ENCODE results near the gene ANKH. TPM values are rescaled to one million over a fixed set of nuclear protein-coding genes. Genes with fewer than 3 reads are reported as not detected.

Gene ANKH
- total RNA-seq, 2 donors from 2014 or later: 76.5 to 106 TPM

DNA sequence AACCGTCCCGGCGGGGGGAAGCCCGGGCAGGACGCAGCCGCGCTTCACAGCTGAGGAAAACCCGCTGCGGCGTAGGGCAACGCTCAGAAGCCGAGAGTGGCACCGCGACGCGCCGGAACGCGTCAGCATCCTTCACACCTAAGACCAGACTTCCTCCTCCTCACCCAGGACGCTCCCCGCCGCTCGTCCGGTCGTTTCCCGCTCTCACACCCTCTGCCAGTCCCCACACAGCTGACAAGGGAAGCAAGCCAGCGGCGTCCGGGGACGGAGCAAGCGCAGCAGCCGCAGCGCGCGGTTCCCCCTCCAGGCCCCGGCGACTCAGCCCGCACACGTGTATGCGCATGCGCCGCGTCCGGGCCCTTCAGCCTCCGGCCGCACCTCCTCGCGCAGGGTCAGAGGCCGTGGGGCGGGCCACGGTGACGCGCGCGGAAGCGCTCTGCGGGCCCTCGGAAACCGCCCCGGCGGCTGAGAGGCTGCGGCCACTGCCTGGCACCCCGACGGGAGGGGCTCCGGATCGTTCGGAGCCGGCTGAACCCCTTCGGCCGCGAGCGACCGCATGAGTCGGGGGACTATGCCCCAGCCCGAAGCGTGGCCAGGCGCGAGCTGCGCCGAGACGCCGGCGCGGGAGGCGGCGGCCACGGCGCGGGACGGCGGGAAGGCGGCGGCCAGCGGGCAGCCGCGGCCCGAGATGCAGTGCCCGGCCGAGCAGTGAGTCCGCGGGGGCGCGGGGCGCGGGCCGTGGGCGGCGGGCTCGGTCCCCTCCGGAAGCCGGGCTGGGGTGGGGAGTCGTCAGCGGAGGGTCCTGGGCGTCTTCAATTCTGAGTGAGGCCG lies 207.1 kb downstream of the ANKH start, which contains the start of gene OTULIN:
Gene OTULIN, plus strand, starts transcription at position 449 of the 831 bp plus-strand sequence. Its CDS starts 108 bp downstream, at position 557.
- WGBS: under 1% methylated on average over 72 of the region's 115 CpGs
- no peaks in the 10 kb centered on the region for H3K27me3 ChIP-seq (replicated peaks; ENCODE audit: insufficient read depth)
- peak; percentile 87 for DNase-seq (ENCODE audit: low spot score)
- intact Hi-C loops (cut with DNase I): loop anchor here (10.0 kb wide), 1 partner anchor 680 kb away; no protein-coding TSS in a partner anchor
- H3K4me1 ChIP-seq (replicated peaks): peaks cover 4% of the 10 kb centered on the region
- H3K4me3 ChIP-seq: peak within 1 kb of the TSS; percentile 72 to 74
- no peaks in the 10 kb centered on the region for H3K36me3 ChIP-seq
- TF ChIP-seq POLR2A (IDR thresholded peaks at IDR 0.05): peak; percentile 97
- TF ChIP-seq POLR2AphosphoS5 (IDR thresholded peaks at IDR 0.05): peak; percentile 92
- peak in 2 of 4 experiments; percentile 6 to 20 for TF ChIP-seq CTCF (IDR thresholded peaks at IDR 0.05)
- H3K9me3 ChIP-seq: no peaks in the 10 kb centered on the region
- peak within 1 kb of the TSS; percentile 93 to 98 for H3K27ac ChIP-seq

- 2% methylated on average over 23 of the region's 24 CpGs for WGBS
- H3K36me3 ChIP-seq: no peaks in the 10 kb centered on the region
- H3K4me1 ChIP-seq (replicated peaks): peaks cover 4% of the 10 kb centered on the region
- intact Hi-C loops (cut with DNase I): loop anchor here (10.0 kb wide), 1 partner anchor 679 kb away; no protein-coding TSS in a partner anchor
- DNase-seq (ENCODE audit: low spot score): no peak
- H3K27me3 ChIP-seq (replicated peaks; ENCODE audit: insufficient read depth): no peaks in the 10 kb centered on the region
- H3K27ac ChIP-seq: peak overlapping the region; percentile 93 to 98
- peak overlapping the region; percentile 72 to 74 for H3K4me3 ChIP-seq
- TF ChIP-seq CTCF (IDR thresholded peaks at IDR 0.05) (no peak), POLR2AphosphoS5 (IDR thresholded peaks at IDR 0.05) (no peak), POLR2A (IDR thresholded peaks at IDR 0.05) (no peak)
- no peaks in the 10 kb centered on the region for H3K9me3 ChIP-seq
These were observed 207.8 kb downstream of the ANKH start for GRCh38 chr5:14663734-14664269.

- Histone ChIP-seq H3K36me3 (no peaks in the 10 kb centered on the region), H3K4me3 (no peak overlapping the region), H3K27ac (peak overlapping the region; percentile 93 to 98), H3K27me3 (replicated peaks; ENCODE audit: insufficient read depth) (no peaks in the 10 kb centered on the region), H3K9me3 (no peaks in the 10 kb centered on the region), H3K4me1 (replicated peaks) (peaks cover 4% of the 10 kb centered on the region)
- no peak for DNase-seq (ENCODE audit: low spot score)
- no peak for TF ChIP-seq CTCF (IDR thresholded peaks at IDR 0.05)
- no peak for TF ChIP-seq POLR2A (IDR thresholded peaks at IDR 0.05)
- no peak for TF ChIP-seq POLR2AphosphoS5 (IDR thresholded peaks at IDR 0.05)
- 92% methylated on average over 7 of the region's 7 CpGs for WGBS
- intact Hi-C loops (cut with DNase I): loop anchor here (10.0 kb wide), 1 partner anchor 678 kb away; no protein-coding TSS in a partner anchor
These were observed 208.8 kb downstream of the ANKH start for GRCh38 chr5:14662721-14663260.

- Histone ChIP-seq H3K4me3 (no peak overlapping the region), H3K4me1 (replicated peaks) (peaks cover 4% of the 10 kb centered on the region), H3K27me3 (replicated peaks; ENCODE audit: insufficient read depth) (no peaks in the 10 kb centered on the region), H3K36me3 (no peaks in the 10 kb centered on the region), H3K27ac (peak overlapping the region; percentile 49 to 56), H3K9me3 (no peaks in the 10 kb centered on the region)
- TF ChIP-seq POLR2A (IDR thresholded peaks at IDR 0.05) (no peak), POLR2AphosphoS5 (IDR thresholded peaks at IDR 0.05) (no peak), CTCF (IDR thresholded peaks at IDR 0.05) (no peak)
- WGBS: 89% methylated on average over 2 of the region's 2 CpGs
- intact Hi-C loops (cut with DNase I): loop anchor here (10.0 kb wide), 1 partner anchor 676 kb away; no protein-coding TSS in a partner anchor
- DNase-seq (ENCODE audit: low spot score): no peak
These were observed 210.7 kb downstream of the ANKH start for GRCh38 chr5:14660833-14661232.

All from prostate gland (tissue), 2 donors.